Sciatic nerve (tissue), 2 donors: ENCODE measurements around the gene TSPO. TPM values are rescaled to one million over a fixed set of nuclear protein-coding genes. Genes with fewer than 3 reads are reported as not detected.

Experiments
- ATAC-seq: fragments of 200-7000 bp; cut with Tn5 transposase; one replicate; pipeline ENCODE4 v1.9.1; 2020; ENCODE audit warnings: mild to moderate bottlenecking, moderate library complexity
- DNase-seq: peaks from one replicate; pipeline ENCODE4 v3.0.0-alpha.2; 2020; ENCODE audit warnings: low spot score
- intact Hi-C: fragments of 100-400 bp; cut with DNase I; formaldehyde crosslinking; loops from one replicate; pipeline ENCODE4 v1.14.2; 2022
- total RNA-seq: library from RNA; stranded (reverse); fragmentation: NEBNext Ultra II Directional; extraction: Animal tissue kit (Norgen Biotek cat#: 25700); gene quantifications from one replicate; pipeline ENCODE4 v1.2.1, GENCODE V29; 2021
- donor health status: DM: no; HTN: no; CAD: no.
- donor health status: DM: no; HTN: no; CAD: no.

Gene TSPO
- total RNA-seq, 1 donor from 2014 or later = 94.6 TPM

- DNase-seq = no peak
- intact Hi-C loops = no loop called here
- no peak for ATAC-seq
Observed at GRCh38 chr22:43172191-43172590, 20.8 kb downstream of the TSPO start.

DNA sequence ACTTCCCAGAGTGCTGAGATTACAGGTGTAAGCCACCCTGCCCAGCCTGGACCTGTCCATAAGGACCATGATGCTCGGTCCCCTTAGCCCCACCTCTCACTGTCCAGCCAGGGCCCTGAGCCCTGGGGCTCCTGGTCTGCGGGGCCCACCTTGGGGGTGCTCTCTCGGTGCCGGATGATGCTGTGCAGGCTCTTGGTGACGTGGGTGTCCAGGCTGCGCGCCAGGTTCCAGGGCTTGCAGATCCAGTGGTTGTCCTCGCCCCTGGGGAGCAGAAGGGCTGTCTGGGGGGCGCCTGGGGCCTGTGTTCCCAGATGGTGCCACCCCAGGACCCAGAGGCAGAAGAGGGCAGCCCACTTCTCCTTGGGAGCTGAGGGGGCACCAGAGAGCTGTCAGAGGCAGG is 22.2 kb downstream of the TSPO start:
- no peak for DNase-seq
- intact Hi-C loops = no loop called here
- no peak for ATAC-seq

GRCh38 chr22:43173976-43174720 is 22.8 kb downstream of the TSPO start:
- intact Hi-C loops = no loop called here
- no peak for DNase-seq

GRCh38 chr22:43174941-43175531 is 23.7 kb downstream of the TSPO start:
- DNase-seq (no peak), ATAC-seq (no peak)
- intact Hi-C loops = no loop called here

More at GRCh38 chr22:43173976-43174720, 22.8 kb downstream of the TSPO start:
- ATAC-seq = no peak

- no peak for DNase-seq
- intact Hi-C loops = no loop called here
Observed at GRCh38 chr22:43176090-43176489, 24.7 kb downstream of the TSPO start.

GRCh38 chr22:43177479-43177878 is 26.1 kb downstream of the TSPO start:
- intact Hi-C loops = no loop called here
- no peak for ATAC-seq
- no peak for DNase-seq

More at GRCh38 chr22:43176090-43176489, 24.7 kb downstream of the TSPO start:
- no peak for ATAC-seq

GRCh38 chr22:43179146-43179910 is 28.0 kb downstream of the TSPO start:
- intact Hi-C loops = no loop called here
- no peak for DNase-seq
- no peak for ATAC-seq

DNA sequence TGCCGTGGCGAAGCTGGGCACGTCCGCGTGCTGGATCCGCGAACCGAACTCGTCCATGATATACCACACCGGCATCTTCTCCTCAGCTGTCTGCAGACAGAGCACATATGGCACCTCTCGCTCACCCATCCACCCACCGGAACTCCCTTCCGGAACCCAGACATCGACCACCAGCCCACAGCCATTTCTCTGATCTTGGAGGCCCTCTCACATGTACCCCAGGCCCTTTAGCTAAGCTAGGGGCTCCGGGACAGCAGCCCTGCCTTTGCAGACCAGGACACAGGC is 28.5 kb downstream of the TSPO start:
- DNase-seq = no peak
- intact Hi-C loops = no loop called here

DNA sequence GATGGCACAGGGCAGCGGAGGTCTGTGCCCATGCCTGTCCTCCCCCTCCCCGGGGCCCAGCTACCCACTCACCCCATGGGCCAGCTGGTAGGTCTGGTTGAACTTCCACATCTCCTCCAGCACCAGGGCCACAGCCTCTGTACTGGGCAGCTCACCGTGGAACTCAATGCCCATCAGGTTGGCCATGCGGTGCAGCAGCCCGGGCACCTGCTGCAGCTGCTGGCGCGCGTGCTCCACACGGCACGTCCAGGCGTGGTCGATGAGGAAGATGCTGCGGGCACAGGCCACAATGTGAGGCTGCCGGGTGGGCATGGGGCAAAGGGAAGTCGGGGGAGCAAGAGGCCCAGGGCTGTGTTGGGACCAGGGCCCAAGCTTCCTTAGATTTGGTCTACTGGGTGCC is 29.3 kb downstream of the TSPO start:
- intact Hi-C loops = no loop called here
- no peak for DNase-seq

More for the DNA sequence above, 28.5 kb downstream of the TSPO start:
- ATAC-seq = no peak

GRCh38 chr22:43181321-43182076 is 30.1 kb downstream of the TSPO start:
- no peak for DNase-seq
- intact Hi-C loops = no loop called here
- no peak for ATAC-seq

More for the DNA sequence above, 29.3 kb downstream of the TSPO start:
- ATAC-seq = no peak

DNA sequence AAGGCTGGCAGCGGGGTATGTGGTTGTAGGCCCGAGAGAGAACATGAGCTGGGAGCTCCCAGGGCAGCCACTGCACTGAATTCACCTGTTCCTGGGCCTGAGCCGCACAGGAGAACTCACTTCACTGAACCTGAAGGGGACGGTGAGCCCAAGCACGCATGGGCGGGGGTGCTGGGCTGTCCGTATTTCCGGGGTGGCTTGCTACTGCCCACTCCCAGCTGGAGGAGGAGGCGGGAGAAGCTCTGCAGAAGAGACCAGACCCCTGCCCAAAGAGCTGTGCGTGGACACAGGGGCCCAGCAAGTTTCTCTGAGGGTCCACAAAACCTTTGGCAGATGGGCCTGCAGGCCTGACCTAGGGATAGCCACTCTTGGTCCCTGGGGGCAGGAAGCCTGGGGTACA is 30.8 kb downstream of the TSPO start:
- intact Hi-C loops = no loop called here
- no peak for ATAC-seq
- no peak for DNase-seq

- ATAC-seq (no peak), DNase-seq (no peak)
- intact Hi-C loops = no loop called here
Observed at GRCh38 chr22:43182726-43183125, 31.4 kb downstream of the TSPO start.

- DNase-seq (no peak), ATAC-seq (no peak)
- intact Hi-C loops = no loop called here
Observed at GRCh38 chr22:43183496-43184277, 32.3 kb downstream of the TSPO start.

DNA sequence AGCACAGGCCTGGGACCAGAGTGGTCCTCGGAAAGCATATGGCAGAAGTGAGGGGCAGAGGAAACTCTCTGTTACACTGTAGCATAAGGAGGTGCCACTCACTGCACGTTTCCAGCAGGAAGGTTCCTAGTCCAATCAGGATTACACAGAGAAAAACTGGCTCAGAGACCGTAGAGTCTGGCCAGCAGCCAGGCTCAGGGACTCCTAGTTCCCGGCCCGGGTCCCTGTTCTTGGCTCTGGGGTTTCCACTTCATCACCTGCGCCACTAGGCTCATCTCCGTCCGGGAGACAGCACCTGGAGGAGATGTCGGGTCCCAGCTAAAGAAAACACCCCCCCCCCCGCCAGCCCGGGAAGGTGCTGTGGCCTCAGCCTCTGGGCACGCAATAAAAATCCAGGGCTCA is 34.5 kb downstream of the TSPO start:
- DNase-seq (peak; percentile 80), ATAC-seq (peak; percentile 4)
- intact Hi-C loops = no loop called here

GRCh38 chr22:43186272-43187170 is 35.2 kb downstream of the TSPO start, which contains the start of gene TTLL12:
TSS of gene TTLL12 (minus strand) at chr22:43187134. CDS start at chr22:43187069, 65 bp downstream.
- peak; percentile 76 for DNase-seq
- peak; percentile 39 for ATAC-seq
- intact Hi-C loops = no loop called here

DNA sequence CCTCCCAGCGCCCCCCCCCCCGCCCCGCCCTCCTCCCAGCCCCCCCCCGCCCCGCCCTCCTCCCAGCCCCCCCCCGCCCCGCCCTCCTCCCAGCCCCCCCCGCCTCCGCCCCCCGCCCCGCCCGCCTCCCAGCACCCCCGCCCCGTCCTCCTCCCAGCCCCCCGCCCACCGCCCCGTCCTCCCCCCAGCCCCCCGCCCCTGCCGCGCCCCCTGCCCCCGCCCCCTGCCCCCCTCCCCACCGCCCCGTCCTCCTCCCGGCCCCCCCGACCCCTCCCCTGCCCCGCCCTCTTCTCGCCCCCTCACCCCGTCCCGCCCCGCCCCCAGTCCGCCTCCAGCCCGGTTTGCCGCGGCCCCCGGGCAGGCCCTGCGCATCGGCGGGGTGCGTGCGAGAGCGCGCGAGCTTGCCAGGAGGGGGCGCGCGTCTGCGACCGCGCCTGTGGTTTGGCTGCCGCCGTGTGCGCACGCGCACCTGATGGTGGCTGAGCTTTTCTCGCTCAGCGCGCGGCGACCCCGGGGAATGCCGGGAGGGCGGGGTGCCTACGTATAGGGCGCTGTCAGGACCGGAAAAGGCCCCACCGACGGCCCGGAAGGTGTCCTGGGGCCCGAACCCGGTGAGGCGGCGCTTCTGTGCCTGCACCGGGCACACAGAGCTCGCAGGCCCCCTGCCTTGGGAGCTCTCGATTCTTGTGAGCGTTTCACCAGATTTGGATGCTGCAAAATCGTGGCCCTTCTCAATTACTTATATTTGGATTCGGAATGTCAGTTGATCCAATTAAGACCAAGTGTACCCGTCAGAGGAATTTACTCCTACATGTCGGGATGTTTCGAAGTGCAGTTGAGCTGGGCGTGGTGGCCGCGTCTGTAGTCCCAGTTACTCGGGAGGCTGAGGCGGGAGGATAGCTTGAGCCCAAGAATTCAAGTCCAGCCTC is 36.1 kb downstream of the TSPO start:
- peak; percentile 98 for DNase-seq
- intact Hi-C loops = no loop called here
- peak; percentile 93 for ATAC-seq
